HL-60 (cell line): Measurements from ENCODE around the gene HSPH1.

Experiments used
- GABPA ChIP-seq: IDR thresholded peaks from 2 replicates; pipeline ENCODE4 v1.6.1; 2012; ENCODE audit warnings: low read depth
- POLR2AphosphoS5 ChIP-seq: IDR thresholded peaks from 2 replicates; pipeline ENCODE4 v1.6.1; 2012; ENCODE audit warnings: low read depth
- SPI1 ChIP-seq: IDR thresholded peaks from 2 replicates; pipeline ENCODE4 v1.6.1; 2012; ENCODE audit warnings: low read depth, mild to moderate bottlenecking, borderline replicate concordance
- TF ChIP-seq, protein P1 (sequence below): IDR thresholded peaks from one replicate; pipeline ENCODE4 v1.5.1; 2011; ENCODE audit warnings: low read length, control low read depth, inconsistent platforms; ENCODE audit not compliant: insufficient read depth
- TF ChIP-seq, protein P2 (sequence below): IDR thresholded peaks from 2 replicates; pipeline ENCODE4 v1.6.1; 2012; ENCODE audit warnings: low read depth; ENCODE audit not compliant: insufficient replicate concordance

DNA sequence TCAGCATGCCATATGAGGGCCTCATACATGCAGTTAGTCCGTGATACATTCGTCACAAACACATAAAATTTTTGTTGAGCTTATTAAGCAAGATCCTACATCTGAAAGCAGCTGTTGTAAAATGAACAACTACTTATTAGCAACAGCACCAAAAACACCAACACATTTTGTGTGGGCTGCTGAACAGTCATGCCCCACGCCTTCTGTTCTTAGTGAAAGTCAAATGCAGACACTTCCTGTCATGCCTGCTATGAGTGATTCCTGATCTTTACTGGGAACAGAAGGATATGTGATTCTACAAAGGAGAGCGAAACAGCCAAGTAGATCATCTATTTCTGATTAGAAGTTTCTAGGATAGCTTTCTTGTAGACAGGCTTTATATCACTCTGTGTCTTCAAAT, 33.9 kb upstream of the HSPH1 start:
- TF ChIP-seq, protein P1, sequence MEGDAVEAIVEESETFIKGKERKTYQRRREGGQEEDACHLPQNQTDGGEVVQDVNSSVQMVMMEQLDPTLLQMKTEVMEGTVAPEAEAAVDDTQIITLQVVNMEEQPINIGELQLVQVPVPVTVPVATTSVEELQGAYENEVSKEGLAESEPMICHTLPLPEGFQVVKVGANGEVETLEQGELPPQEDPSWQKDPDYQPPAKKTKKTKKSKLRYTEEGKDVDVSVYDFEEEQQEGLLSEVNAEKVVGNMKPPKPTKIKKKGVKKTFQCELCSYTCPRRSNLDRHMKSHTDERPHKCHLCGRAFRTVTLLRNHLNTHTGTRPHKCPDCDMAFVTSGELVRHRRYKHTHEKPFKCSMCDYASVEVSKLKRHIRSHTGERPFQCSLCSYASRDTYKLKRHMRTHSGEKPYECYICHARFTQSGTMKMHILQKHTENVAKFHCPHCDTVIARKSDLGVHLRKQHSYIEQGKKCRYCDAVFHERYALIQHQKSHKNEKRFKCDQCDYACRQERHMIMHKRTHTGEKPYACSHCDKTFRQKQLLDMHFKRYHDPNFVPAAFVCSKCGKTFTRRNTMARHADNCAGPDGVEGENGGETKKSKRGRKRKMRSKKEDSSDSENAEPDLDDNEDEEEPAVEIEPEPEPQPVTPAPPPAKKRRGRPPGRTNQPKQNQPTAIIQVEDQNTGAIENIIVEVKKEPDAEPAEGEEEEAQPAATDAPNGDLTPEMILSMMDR, result no peak
- TF ChIP-seq, protein P2, sequence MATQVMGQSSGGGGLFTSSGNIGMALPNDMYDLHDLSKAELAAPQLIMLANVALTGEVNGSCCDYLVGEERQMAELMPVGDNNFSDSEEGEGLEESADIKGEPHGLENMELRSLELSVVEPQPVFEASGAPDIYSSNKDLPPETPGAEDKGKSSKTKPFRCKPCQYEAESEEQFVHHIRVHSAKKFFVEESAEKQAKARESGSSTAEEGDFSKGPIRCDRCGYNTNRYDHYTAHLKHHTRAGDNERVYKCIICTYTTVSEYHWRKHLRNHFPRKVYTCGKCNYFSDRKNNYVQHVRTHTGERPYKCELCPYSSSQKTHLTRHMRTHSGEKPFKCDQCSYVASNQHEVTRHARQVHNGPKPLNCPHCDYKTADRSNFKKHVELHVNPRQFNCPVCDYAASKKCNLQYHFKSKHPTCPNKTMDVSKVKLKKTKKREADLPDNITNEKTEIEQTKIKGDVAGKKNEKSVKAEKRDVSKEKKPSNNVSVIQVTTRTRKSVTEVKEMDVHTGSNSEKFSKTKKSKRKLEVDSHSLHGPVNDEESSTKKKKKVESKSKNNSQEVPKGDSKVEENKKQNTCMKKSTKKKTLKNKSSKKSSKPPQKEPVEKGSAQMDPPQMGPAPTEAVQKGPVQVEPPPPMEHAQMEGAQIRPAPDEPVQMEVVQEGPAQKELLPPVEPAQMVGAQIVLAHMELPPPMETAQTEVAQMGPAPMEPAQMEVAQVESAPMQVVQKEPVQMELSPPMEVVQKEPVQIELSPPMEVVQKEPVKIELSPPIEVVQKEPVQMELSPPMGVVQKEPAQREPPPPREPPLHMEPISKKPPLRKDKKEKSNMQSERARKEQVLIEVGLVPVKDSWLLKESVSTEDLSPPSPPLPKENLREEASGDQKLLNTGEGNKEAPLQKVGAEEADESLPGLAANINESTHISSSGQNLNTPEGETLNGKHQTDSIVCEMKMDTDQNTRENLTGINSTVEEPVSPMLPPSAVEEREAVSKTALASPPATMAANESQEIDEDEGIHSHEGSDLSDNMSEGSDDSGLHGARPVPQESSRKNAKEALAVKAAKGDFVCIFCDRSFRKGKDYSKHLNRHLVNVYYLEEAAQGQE, result no peak
- TF ChIP-seq GABPA (no peak), SPI1 (no peak), POLR2AphosphoS5 (no peak)
